GM21515 (cell line): Measurements from ENCODE around the gene CMPK1.
"Not testable (repeated sequence)": the region's sequence is repeated elsewhere in the genome, so short reads cannot be mapped to it uniquely, and the experiment has no call there.

Experiments used
- ATAC-seq: cut with Tn5 transposase; IDR thresholded peaks from one replicate; pipeline ENCODE4 v1.9.1; 2021; ENCODE audit not compliant: unreplicated experiment

Gene CMPK1

GRCh38 chr1:47337350-47337749, 3.8 kb downstream of the CMPK1 start:
- ATAC-seq = no peak

DNA sequence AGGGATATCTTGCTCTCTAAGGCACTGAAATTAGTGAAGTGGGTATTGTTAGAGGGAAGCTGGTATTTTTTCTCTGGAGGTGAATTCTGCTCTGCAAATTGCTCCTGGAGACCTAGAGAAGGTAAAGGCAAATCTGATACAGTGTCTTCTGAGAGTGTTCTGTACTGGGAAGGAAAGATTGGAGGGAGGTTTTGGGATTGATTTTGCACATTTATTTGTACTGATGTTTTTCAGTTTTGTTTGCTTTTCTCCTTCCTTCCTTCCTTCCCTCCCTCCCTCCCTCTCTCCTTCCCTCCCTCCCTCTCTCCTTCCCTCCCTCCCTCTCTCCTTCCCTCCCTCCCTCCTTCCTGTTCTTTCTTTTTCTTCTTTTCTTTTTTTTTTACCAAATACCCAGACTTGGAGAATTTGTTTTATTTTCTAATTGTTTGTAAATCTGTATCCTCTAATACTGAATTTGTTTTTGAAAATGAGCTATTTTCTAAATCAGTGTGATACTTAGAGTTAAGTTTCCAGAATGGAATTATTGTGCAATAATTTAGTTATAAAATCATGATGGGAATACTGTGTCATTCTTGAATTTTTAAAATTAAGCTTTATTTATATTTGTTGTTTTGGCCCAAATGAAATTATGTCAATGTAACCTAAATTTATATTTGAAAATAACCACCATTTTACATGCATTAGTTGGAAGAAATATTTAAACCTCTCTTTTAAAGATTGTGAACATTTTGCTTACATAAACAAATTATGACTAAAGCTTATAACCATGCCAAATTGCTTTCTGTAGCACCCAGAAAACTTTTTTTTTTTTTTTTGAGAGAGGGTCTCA, 4.9 kb downstream of the CMPK1 start:
- no peak for ATAC-seq

- no peak for ATAC-seq
Measured at GRCh38 chr1:47340227-47340626, 6.6 kb downstream of the CMPK1 start.

- ATAC-seq = not testable (repeated sequence)
Measured at GRCh38 chr1:47346979-47347378, 13.4 kb downstream of the CMPK1 start.

DNA sequence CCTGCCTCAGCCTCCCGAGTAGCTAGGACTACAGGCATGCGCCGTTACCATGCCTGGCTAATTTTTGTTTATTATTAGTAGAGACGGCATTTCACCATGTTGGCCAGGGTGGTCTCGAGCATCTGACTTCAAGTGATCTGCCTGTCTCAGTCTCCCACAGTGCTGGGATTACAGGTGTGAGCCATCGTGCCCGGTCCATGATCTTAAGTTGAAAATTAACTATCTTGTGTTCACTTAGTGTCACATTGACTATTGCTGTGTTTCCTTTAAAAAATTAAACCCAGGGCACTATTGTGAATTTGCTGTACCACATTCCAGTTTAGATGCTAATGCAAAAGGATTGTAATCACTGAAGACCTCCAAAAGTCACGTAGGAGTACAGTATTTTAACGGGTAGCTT, 14.1 kb downstream of the CMPK1 start:
- no peak for ATAC-seq

DNA sequence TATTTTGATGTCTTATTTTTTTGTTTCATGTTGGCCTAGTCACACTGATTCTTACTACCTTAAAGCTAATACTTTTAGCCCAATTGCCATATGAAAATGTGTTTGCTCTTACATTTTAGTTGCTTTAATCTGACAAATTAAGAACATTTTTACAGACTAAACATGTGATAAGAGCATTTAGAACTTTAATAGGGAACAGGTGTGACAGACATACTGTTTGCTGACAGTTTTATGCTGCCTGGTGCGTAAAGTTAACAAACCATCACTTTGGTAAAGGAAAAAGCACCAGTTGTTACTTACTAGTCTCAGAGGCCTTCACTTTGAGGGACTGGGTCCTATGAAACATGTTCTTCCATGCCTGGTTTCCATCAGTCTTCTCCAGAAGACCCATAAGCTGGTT, 14.7 kb downstream of the CMPK1 start:
- ATAC-seq = no peak

DNA sequence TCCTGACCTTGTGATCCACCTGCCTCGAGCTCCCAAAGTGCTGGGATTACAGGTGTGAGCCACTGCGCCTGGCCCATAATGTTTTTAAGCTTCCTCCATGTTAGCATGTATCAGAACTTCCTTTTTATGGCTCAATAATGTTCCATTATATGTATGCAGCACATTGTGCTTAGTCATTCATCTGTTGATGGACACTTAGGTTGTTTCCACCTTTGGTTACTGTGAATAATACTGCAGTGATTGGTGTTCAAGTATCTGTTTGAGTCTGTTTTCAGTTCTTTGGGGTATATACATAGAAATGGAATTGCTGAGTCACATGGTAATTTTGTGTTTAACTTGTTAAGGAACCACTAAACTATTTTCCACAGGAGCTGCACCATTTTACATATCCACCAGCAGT, 17.7 kb downstream of the CMPK1 start:
- ATAC-seq = peak; percentile 77

GRCh38 chr1:47361380-47361779, 27.8 kb downstream of the CMPK1 start:
- ATAC-seq = no peak

DNA sequence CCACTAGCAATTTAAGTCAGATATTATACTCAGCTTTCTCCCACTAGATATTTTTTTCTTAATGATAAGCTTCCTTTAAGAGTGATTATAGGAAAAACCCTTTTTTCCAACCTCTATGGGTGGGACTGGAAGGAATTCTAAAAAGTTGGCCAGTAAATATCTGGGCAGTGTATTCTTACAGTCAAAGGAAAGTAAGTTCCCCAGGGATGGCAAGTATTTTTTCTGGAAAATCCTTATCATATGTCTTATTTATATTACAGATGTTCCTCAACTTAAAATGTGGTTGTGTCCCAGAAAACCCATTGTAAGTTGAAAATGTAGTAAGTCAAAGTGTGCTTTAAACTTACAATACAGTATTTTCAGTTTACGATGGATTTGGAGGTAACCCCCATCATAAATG, 29.2 kb downstream of the CMPK1 start:
- ATAC-seq = no peak

- ATAC-seq = no peak
Measured at GRCh38 chr1:47367651-47368050, 34.1 kb downstream of the CMPK1 start.

DNA sequence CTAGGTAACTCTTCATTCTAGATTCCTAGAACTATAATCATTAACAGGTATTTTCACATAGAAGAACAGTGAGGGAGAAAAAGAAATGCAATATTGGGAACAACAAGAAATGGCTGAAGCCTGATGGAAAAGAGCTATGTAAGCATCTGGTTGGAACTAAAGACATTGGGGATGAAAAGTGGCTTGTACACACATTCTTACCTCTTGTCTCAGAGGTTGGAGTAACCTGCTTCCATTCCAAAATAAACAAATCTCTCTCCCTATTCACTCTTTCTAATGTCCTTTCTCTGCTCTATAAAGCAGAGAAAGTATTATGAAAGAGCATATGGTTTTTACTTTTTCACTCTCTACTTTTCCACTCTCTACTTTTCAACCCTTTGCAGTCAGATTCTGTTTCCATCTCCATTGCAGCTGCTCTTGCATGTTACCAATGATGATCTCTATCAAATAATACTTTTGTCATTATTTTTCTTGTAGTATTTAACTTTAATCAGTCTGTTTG, 37.5 kb downstream of the CMPK1 start:
- ATAC-seq = no peak

- ATAC-seq = no peak
Measured at GRCh38 chr1:47374501-47374900, 40.9 kb downstream of the CMPK1 start.

DNA sequence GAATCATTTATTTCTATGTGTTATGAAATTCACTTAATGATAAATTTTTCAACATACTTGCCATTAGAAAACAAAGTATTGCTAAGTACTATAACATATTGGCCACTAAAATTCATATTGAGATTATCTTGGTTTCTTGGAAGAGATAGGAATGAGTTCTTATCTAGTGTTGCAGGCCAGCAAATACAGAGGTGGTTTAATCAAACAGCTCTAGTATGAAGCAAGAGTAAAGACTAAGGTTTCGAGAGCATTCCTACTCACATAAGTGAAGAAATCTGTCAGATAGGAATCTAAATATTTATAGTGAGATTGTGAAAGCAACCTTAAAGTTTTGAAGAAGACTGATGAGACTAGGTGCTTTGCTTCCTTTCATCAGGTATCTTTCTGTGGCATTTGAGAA, 44.6 kb downstream of the CMPK1 start:
- no peak for ATAC-seq

GRCh38 chr1:47380699-47381098, 47.1 kb downstream of the CMPK1 start:
- ATAC-seq = no peak

- ATAC-seq = no peak
Measured at GRCh38 chr1:47382399-47382983, 48.9 kb downstream of the CMPK1 start.

DNA sequence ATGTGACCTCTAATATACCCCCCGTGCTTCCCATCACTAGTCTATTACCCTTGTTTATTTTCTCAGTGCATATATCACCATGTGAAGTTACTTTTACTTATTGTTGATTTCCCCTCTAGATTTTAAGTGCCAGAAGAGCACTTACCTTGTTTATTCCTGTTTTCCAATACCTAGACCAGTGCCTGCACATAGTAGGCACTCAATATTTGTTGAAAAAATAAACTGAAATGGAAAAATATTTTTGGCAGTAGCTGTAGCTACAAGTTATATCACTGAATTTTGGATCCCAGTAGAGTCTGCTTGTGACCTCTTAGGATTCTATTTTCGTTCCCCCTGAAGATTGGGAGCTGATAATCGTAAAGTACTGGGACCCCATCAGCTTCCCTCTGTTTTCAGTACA, 50.5 kb downstream of the CMPK1 start:
- no peak for ATAC-seq

DNA sequence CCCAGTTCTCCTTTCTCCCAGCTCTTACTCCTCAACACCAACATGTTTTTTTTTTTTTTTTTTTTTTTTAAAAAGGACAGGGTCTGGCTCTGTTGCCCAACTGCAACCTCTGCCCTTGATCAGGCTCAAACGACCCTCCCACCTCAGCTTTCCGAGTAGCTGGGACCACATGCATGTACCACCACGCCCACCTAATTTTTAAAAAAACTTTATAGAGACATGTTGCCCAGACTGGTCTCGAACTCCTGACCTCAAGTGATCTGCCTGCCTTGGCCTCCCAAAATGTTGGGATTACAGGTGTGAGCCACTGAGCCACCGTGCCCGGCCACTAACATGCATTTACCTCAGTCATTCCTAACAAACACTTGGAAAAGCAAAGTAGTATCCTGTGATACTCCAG, 51.4 kb downstream of the CMPK1 start:
- ATAC-seq = no peak

GRCh38 chr1:47386268-47386667, 52.7 kb downstream of the CMPK1 start:
- no peak for ATAC-seq

DNA sequence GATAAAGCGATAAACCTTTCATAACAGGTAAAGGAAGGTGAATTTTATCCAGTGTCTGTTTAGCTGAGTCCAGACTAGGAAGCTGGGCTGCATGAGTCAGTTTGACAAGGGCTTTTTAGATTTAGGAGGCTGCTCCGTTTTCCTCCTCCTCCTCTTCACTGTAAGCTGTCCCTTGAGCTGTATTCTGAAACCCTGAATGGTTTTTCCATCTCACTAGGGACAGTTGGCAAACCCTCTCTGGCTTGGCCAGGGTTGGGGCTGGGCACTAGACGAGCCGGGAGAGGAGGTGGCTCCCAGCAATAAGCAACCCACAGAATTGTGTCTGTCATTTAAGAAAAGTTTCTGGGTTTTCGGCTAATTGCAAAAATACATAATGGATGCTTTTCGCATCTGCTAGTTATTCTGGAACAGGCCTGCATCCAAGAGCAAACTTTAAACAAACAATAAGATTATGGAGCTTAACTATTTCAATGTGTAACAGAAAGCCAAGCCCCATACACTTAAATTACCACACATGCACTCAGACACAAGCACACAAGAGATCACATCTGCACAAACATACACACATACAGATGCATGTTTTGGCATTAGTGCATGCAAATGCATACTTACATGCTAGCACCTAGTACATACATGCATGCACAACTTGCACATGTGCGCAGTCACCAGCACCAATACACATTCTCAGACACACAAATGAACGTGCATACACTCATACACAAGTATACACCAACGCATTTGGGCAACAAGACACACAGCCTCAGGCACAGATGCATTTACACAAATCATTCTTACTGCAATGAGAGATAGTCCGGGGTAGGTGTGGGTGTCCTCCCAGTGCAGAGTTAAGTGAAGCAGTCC, 54.7 kb downstream of the CMPK1 start:
- ATAC-seq = no peak

GRCh38 chr1:47388891-47389238, 55.3 kb downstream of the CMPK1 start:
- peak; percentile 64 for ATAC-seq

DNA sequence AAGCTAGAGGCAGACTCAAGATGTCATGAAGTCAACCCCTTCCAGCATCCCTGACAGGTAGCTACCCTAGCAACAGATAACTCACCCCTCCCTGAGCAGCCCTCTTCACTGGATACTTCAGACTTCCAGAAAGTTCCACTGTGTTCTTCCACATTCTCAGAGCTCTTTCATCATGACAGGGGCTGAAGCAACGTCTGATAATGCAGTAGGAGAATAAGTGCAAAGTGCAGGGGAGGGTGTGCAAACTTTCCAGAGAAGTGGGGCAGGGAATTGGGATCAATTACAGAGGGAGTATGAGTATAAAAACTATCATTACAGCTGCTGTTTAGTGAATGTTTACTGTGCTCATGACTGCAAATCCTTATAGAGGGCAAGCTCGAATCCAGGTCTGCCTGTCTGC, 56.1 kb downstream of the CMPK1 start:
- no peak for ATAC-seq

DNA sequence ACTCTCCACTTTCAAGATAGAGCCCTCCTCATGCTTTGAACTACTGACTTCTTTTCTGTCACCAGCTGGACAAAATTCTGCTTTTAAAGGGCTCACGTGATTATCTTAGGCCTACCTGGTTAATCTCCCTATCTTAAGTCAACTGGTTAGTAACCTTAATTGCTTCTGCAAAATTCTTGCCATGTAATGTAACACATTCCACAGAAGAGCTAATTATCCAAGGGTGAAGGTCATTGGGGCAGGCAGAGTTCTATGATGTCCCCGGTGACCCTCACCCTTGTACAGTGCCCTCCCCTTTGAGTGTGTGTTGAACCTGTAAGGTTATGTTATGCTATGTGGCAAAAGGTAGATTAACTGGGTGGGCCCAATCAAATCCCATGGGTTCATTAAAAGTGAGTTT, 57.3 kb downstream of the CMPK1 start:
- no peak for ATAC-seq
